CD4-positive, alpha-beta T cell treated with Interleukin-21 for 1 hour (primary cell): ENCODE results near the gene AVEN.
"Not testable (repeated sequence)": the region's sequence is repeated elsewhere in the genome, so short reads cannot be mapped to it uniquely, and the experiment has no call there.

Source experiments
- DNase-seq: peaks from one replicate; pipeline ENCODE4 v3.0.0-alpha.2; 2020

The AVEN gene

GRCh38 chr15:34038023-34038870 is 757 bp downstream of the AVEN start:
- DNase-seq: peak; percentile 76

- DNase-seq: no peak
These were observed 6.8 kb downstream of the AVEN start for GRCh38 chr15:34031987-34032760.

- DNase-seq: no peak
These were observed 11.4 kb downstream of the AVEN start for GRCh38 chr15:34027606-34028005.

- DNase-seq: no peak
These were observed 13.8 kb downstream of the AVEN start for GRCh38 chr15:34025252-34025651.

GRCh38 chr15:34023907-34024306 is 15.1 kb downstream of the AVEN start:
- DNase-seq: no peak

GRCh38 chr15:34019369-34019990 is 19.5 kb downstream of the AVEN start:
- DNase-seq: no peak

GRCh38 chr15:34018738-34019137 is 20.3 kb downstream of the AVEN start:
- DNase-seq: peak; percentile 8

GRCh38 chr15:34018021-34018645 is 20.9 kb downstream of the AVEN start:
- peak; percentile 22 for DNase-seq

GRCh38 chr15:34014556-34014955 is 24.4 kb downstream of the AVEN start:
- no peak for DNase-seq

GRCh38 chr15:34013746-34014145 is 25.3 kb downstream of the AVEN start:
- DNase-seq: no peak

- DNase-seq: no peak
These were observed 26.5 kb downstream of the AVEN start for GRCh38 chr15:34012461-34013028.

- DNase-seq: no peak
These were observed 27.5 kb downstream of the AVEN start for GRCh38 chr15:34011481-34011880.

- DNase-seq: no peak
These were observed 28.1 kb downstream of the AVEN start for GRCh38 chr15:34010921-34011320.

- DNase-seq: no peak
These were observed 29.3 kb downstream of the AVEN start for GRCh38 chr15:34009656-34010055.

- no peak for DNase-seq
These were observed 32.6 kb downstream of the AVEN start for GRCh38 chr15:34006381-34006780.

GRCh38 chr15:34001536-34001935 is 37.5 kb downstream of the AVEN start:
- no peak for DNase-seq

GRCh38 chr15:33995666-33996065 is 43.3 kb downstream of the AVEN start:
- DNase-seq: not testable (repeated sequence)

GRCh38 chr15:33994005-33994615 is 44.9 kb downstream of the AVEN start:
- DNase-seq: no peak

- no peak for DNase-seq
These were observed 50.6 kb downstream of the AVEN start for GRCh38 chr15:33988384-33988783.

- no peak for DNase-seq
These were observed 51.6 kb downstream of the AVEN start for GRCh38 chr15:33987444-33987843.

GRCh38 chr15:33985751-33986150 is 53.3 kb downstream of the AVEN start:
- DNase-seq: no peak

GRCh38 chr15:33985287-33985686 is 53.7 kb downstream of the AVEN start:
- DNase-seq: no peak
